Astrocyte of the cerebellum (primary cell): ENCODE data around the gene SORCS3.

ENCODE experiments used
- DNase-seq: peaks from one replicate; pipeline ENCODE4 v3.0.0-alpha.2; 2011; ENCODE audit warnings: low read depth
- H3K4me3 ChIP-seq: 2 replicates; pipeline ENCODE4 v1.5.1; 2011; ENCODE audit warnings: mild to moderate bottlenecking, low read depth, low read length, moderate library complexity
- in situ Hi-C: cut with HindIII; loops from 2 replicates; pipeline ENCODE4 v1.10.0; 2017; ENCODE audit warnings: low sequenced_read_pairs
- TF ChIP-seq, protein P1 (sequence below): IDR thresholded peaks from 2 replicates; pipeline ENCODE4 v1.5.1; 2012; ENCODE audit warnings: low read length, low read depth, moderate library complexity, mild to moderate bottlenecking; ENCODE audit errors: missing control alignments

SORCS3 gene

GRCh38 chr10:104924101-104924795, 283.2 kb downstream of the SORCS3 start:
- no peak overlapping the region for H3K4me3 ChIP-seq

GRCh38 chr10:104925232-104925851, 284.3 kb downstream of the SORCS3 start:
- no peak overlapping the region for H3K4me3 ChIP-seq
- TF ChIP-seq, protein P1, sequence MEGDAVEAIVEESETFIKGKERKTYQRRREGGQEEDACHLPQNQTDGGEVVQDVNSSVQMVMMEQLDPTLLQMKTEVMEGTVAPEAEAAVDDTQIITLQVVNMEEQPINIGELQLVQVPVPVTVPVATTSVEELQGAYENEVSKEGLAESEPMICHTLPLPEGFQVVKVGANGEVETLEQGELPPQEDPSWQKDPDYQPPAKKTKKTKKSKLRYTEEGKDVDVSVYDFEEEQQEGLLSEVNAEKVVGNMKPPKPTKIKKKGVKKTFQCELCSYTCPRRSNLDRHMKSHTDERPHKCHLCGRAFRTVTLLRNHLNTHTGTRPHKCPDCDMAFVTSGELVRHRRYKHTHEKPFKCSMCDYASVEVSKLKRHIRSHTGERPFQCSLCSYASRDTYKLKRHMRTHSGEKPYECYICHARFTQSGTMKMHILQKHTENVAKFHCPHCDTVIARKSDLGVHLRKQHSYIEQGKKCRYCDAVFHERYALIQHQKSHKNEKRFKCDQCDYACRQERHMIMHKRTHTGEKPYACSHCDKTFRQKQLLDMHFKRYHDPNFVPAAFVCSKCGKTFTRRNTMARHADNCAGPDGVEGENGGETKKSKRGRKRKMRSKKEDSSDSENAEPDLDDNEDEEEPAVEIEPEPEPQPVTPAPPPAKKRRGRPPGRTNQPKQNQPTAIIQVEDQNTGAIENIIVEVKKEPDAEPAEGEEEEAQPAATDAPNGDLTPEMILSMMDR, result peak; percentile 68
- in situ Hi-C loops, result no loop called here
- peak; percentile 4 for DNase-seq

More at GRCh38 chr10:104924101-104924795, 283.2 kb downstream of the SORCS3 start:
- in situ Hi-C loops, result no loop called here
- no peak for DNase-seq
- TF ChIP-seq, protein P1, result no peak

DNA sequence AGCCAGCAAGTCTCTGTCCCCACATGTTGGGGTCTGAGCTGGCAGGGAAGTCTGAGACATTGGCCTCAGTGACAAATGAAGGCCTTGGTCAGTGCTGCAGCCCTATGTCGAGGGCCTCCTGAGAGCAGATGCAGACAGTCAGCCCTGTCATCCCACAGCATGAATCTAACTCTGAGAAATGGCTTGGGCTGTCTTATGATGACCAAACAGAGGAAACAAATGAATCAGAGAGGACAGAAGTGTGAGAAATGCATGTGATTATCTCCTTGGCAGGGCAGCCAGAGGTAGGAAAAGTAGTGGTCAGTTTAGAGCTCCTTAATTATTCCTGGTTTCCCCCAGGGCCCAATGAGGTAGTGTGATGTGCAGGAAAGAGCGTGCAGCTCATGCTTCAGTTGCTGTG, 287.6 kb downstream of the SORCS3 start:
- in situ Hi-C loops, result no loop called here
- no peak overlapping the region for H3K4me3 ChIP-seq
- no peak for DNase-seq
- TF ChIP-seq, protein P1, result no peak

DNA sequence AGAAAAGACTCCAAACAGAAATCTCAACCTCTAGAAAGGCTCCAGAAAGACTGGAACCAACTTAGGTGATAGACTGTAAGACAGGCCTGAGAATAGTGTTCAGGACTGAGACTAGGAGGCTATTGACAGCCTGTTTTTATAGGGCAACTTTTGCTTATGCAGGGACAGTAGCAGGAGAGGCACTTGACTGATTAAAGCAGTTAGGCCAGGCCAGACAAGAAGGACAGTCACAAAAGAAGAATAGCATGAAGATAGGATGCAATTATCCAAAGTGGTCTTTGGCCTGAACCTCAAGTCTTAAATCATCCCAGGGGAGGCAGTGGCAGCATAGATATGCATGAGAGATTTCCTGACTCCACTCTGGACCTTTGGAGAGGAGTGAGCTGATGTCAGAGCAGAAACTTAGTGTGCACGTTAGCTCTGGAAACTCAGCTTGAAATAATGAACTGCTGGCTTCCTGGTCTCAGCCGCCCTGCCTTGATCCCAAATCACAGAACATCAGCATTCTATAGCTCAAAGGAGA, 290.6 kb downstream of the SORCS3 start:
- no peak for DNase-seq
- in situ Hi-C loops, result no loop called here
- TF ChIP-seq, protein P1, result no peak
- no peak overlapping the region for H3K4me3 ChIP-seq

- no peak for DNase-seq
- in situ Hi-C loops, result no loop called here
- TF ChIP-seq, protein P1, result no peak
- H3K4me3 ChIP-seq, result no peak overlapping the region
These were observed 294.6 kb downstream of the SORCS3 start for GRCh38 chr10:104935656-104936055.

DNA sequence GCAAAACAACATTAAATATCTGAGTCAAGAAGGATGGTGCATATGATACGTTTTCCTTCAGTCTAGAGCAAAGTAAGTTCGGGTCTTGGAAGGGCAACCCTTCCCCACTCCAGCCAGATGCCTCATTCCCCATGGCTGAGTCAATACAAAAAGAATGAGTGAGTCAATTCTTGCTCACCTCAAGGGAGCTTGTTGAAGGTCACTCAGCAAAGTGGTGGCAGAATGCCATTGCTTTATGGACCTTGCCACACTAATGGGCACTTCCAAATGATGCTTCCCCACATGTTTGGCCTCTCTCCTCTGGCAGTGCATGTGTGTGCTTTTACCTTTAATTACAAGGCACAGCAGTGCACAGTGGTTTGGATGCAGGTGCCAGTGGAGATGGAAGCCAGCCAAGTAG, 296.5 kb downstream of the SORCS3 start:
- TF ChIP-seq, protein P1, result no peak
- in situ Hi-C loops, result no loop called here
- DNase-seq, result peak; percentile 91
- no peak overlapping the region for H3K4me3 ChIP-seq
